DOHH2 (cell line): Measurements from ENCODE around the gene SEZ6.
A peak's percentile ranks its signal among the peaks of the same experiment; 100 is the strongest.

Source experiments
- H3F3A ChIP-seq: fragments of 200-600 bp; sonication (generic), shearing (Covaris generic); 2 replicates; pipeline ENCODE4 v1.6.0; 2016; ENCODE audit warnings: antibody characterized with exemption, mild to moderate bottlenecking; ENCODE audit not compliant: control insufficient read depth, insufficient read depth
- H3K27ac ChIP-seq: fragments of 200-600 bp; sonication (generic); 2 replicates; pipeline ENCODE4 v1.5.1; 2014; ENCODE audit warnings: low read depth, mild to moderate bottlenecking, low read length, moderate library complexity
- H3K27me3 ChIP-seq: fragments of 200-600 bp; sonication (generic); 2 replicates; pipeline ENCODE4 v1.6.1; 2014; ENCODE audit warnings: mild to moderate bottlenecking, low read length, mixed read lengths; ENCODE audit not compliant: control insufficient read depth
- H3K36me3 ChIP-seq: fragments of 200-600 bp; sonication (generic); 2 replicates; pipeline ENCODE4 v1.6.1; 2014; ENCODE audit warnings: mild to moderate bottlenecking, low read length, moderate library complexity, mixed read lengths; ENCODE audit not compliant: control insufficient read depth
- H3K4me1 ChIP-seq: fragments of 200-600 bp; sonication (generic); 2 replicates; pipeline ENCODE4 v1.6.1; 2014; ENCODE audit warnings: mild to moderate bottlenecking, low read length, mixed read lengths; ENCODE audit not compliant: control insufficient read depth
- H3K4me2 ChIP-seq: fragments of 200-600 bp; sonication (generic); 2 replicates; pipeline ENCODE4 v1.6.0; 2014; ENCODE audit warnings: mild to moderate bottlenecking, low read length, moderate library complexity
- H3K4me3 ChIP-seq: fragments of 200-600 bp; sonication (generic); 2 replicates; pipeline ENCODE4 v1.5.1; 2014; ENCODE audit warnings: mild to moderate bottlenecking, low read length, mixed read lengths
- H3K79me2 ChIP-seq: fragments of 200-600 bp; sonication (generic); 2 replicates; pipeline ENCODE4 v1.6.1; 2014; ENCODE audit warnings: mild to moderate bottlenecking, low read length, mixed read lengths; ENCODE audit not compliant: control insufficient read depth
- H3K9me2 ChIP-seq: fragments of 200-600 bp; sonication (generic); replicated peaks from 2 replicates; pipeline ENCODE4 v1.6.1; 2014; ENCODE audit warnings: mild to moderate bottlenecking, low read length, mixed read lengths; ENCODE audit not compliant: control insufficient read depth
- H3K9me3 ChIP-seq: fragments of 200-600 bp; sonication (generic); 2 replicates; pipeline ENCODE4 v1.6.1; 2014; ENCODE audit warnings: antibody characterized with exemption, low read length, mixed read lengths; ENCODE audit not compliant: control insufficient read depth, insufficient read depth
- H4K20me1 ChIP-seq: fragments of 200-600 bp; sonication (generic); 2 replicates; pipeline ENCODE4 v1.6.0; 2014; ENCODE audit warnings: low read depth, mild to moderate bottlenecking, antibody characterized with exemption, low read length, moderate library complexity; ENCODE audit not compliant: control insufficient read depth, insufficient read depth
- EZH2phosphoT487 ChIP-seq: fragments of 200-600 bp; sonication (generic); IDR thresholded peaks from 2 replicates; pipeline ENCODE4 v1.6.1; 2017; ENCODE audit warnings: borderline replicate concordance, mild to moderate bottlenecking, antibody characterized with exemption, low read length, moderate library complexity, mixed read lengths
- TF ChIP-seq, protein P1 (sequence below): fragments of 200-600 bp; sonication (generic); IDR thresholded peaks from one replicate; pipeline ENCODE4 v1.5.1; 2014; ENCODE audit warnings: antibody characterized with exemption, mild to moderate bottlenecking, low read depth, low read length; ENCODE audit not compliant: poor library complexity, severe bottlenecking

Gene SEZ6

GRCh38 chr17:28948873-28949184 lies 57.0 kb downstream of the SEZ6 start:
- Histone ChIP-seq H3K4me1 (peaks cover 55% of the 10 kb centered on the region), H3K36me3 (peaks cover 64% of the 10 kb centered on the region), H3K27me3 (no peaks in the 10 kb centered on the region)

GRCh38 chr17:28948342-28948741 lies 57.5 kb downstream of the SEZ6 start:
- H3K4me1 ChIP-seq = peaks cover 52% of the 10 kb centered on the region
- H4K20me1 ChIP-seq = peaks cover 23% of the 10 kb centered on the region
- peaks cover 69% of the 10 kb centered on the region for H3K36me3 ChIP-seq
- H3K4me3 ChIP-seq = peak overlapping the region; percentile 89
- no peak overlapping the region for H3K27ac ChIP-seq
- H3F3A ChIP-seq = peaks cover 11% of the 10 kb centered on the region; the same call in 1 of the 2 replicates
- peaks cover 79% of the 10 kb centered on the region for H3K79me2 ChIP-seq
- H3K4me2 ChIP-seq = peak overlapping the region; percentile 92
- no peak for TF ChIP-seq EZH2phosphoT487
- TF ChIP-seq, protein P1, sequence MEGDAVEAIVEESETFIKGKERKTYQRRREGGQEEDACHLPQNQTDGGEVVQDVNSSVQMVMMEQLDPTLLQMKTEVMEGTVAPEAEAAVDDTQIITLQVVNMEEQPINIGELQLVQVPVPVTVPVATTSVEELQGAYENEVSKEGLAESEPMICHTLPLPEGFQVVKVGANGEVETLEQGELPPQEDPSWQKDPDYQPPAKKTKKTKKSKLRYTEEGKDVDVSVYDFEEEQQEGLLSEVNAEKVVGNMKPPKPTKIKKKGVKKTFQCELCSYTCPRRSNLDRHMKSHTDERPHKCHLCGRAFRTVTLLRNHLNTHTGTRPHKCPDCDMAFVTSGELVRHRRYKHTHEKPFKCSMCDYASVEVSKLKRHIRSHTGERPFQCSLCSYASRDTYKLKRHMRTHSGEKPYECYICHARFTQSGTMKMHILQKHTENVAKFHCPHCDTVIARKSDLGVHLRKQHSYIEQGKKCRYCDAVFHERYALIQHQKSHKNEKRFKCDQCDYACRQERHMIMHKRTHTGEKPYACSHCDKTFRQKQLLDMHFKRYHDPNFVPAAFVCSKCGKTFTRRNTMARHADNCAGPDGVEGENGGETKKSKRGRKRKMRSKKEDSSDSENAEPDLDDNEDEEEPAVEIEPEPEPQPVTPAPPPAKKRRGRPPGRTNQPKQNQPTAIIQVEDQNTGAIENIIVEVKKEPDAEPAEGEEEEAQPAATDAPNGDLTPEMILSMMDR = no peak
- no peaks in the 10 kb centered on the region for H3K27me3 ChIP-seq
- H3K9me2 ChIP-seq = no peaks in the 10 kb centered on the region
- no peaks in the 10 kb centered on the region for H3K9me3 ChIP-seq

More at GRCh38 chr17:28948873-28949184, 57.0 kb downstream of the SEZ6 start:
- peaks cover 74% of the 10 kb centered on the region for H3K79me2 ChIP-seq
- peaks cover 23% of the 10 kb centered on the region for H4K20me1 ChIP-seq
- peak overlapping the region; percentile 89 for H3K4me3 ChIP-seq
- H3K27ac ChIP-seq = peak overlapping the region; percentile 78
- TF ChIP-seq, protein P1 = no peak
- TF ChIP-seq EZH2phosphoT487 = no peak
- no peaks in the 10 kb centered on the region for H3K9me3 ChIP-seq
- peak overlapping the region; percentile 92 for H3K4me2 ChIP-seq
- peaks cover 11% of the 10 kb centered on the region; the same call in 1 of the 2 replicates for H3F3A ChIP-seq
- H3K9me2 ChIP-seq = no peaks in the 10 kb centered on the region

DNA sequence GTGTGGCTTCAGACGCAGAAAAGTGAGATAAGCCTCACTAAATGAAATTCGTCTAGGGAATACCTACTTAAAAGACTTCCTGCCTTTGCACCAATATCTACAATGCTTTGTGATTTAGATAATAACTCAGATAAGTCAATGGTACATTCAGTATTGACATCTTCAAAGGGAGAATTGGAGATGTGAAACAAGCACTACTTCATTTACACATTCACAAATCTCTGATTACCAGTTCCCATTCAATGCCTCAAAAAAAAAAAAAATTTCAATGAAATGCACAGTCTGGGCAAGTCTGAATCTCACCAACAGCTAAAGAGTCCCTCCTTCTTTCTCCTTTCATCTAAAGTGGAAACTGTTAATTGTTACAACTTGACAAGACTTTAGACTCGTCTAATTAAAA lies 58.2 kb downstream of the SEZ6 start:
- Histone ChIP-seq H3K27ac (no peak overlapping the region), H3K4me2 (peak overlapping the region; percentile 92), H3K36me3 (peaks cover 74% of the 10 kb centered on the region), H3K9me2 (no peaks in the 10 kb centered on the region), H3K9me3 (no peaks in the 10 kb centered on the region), H4K20me1 (peaks cover 23% of the 10 kb centered on the region), H3K79me2 (peaks cover 86% of the 10 kb centered on the region), H3K27me3 (no peaks in the 10 kb centered on the region), H3F3A (peaks cover 11% of the 10 kb centered on the region; the same call in 1 of the 2 replicates), H3K4me1 (peaks cover 45% of the 10 kb centered on the region), H3K4me3 (peak overlapping the region; percentile 89; the same call in 1 of the 2 replicates)
- TF ChIP-seq, protein P1 = no peak
- no peak for TF ChIP-seq EZH2phosphoT487
